Skin of body (tissue), 2 donors: ENCODE data around the gene RBM34. TPM values are rescaled to one million over a fixed set of nuclear protein-coding genes. Genes with fewer than 3 reads are reported as not detected.
A peak's percentile ranks its signal among the peaks of the same experiment; 100 is the strongest.

Source experiments
- DNase-seq: peaks from one replicate; lab custom pipeline; 2025; lab: John Stamatoyannopoulos, UW
- total RNA-seq: library from RNA; depleted of rRNA; stranded (reverse); fragments of >200 nt; gene quantifications from one replicate; pipeline ENCODE4 v1.2.3, GENCODE V29; 2014

Gene RBM34
- total RNA-seq, 1 donor from 2014 or later = 47.2 TPM

- no peak for DNase-seq
Observed at GRCh38 chr1:235156265-235156664, 4.8 kb downstream of the RBM34 start.

GRCh38 chr1:235152235-235152634 is 8.8 kb downstream of the RBM34 start:
- DNase-seq = no peak

GRCh38 chr1:235151033-235151432 is 10.0 kb downstream of the RBM34 start:
- DNase-seq = no peak

- DNase-seq = no peak
Observed at GRCh38 chr1:235149824-235150223, 11.2 kb downstream of the RBM34 start.

GRCh38 chr1:235147269-235147668 is 13.8 kb downstream of the RBM34 start:
- DNase-seq = no peak

- no peak for DNase-seq
Observed at GRCh38 chr1:235145639-235146038, 15.4 kb downstream of the RBM34 start.

- no peak for DNase-seq
Observed at GRCh38 chr1:235142991-235143390, 18.1 kb downstream of the RBM34 start.

- DNase-seq = no peak
Observed at GRCh38 chr1:235139315-235139714, 21.7 kb downstream of the RBM34 start.

- no peak for DNase-seq
Observed at GRCh38 chr1:235138821-235139220, 22.2 kb downstream of the RBM34 start.

GRCh38 chr1:235136111-235136510 is 24.9 kb downstream of the RBM34 start:
- DNase-seq = no peak

- no peak for DNase-seq
Observed at GRCh38 chr1:235134171-235134570, 26.9 kb downstream of the RBM34 start.

- DNase-seq = no peak
Observed at GRCh38 chr1:235133086-235133485, 28.0 kb downstream of the RBM34 start.

GRCh38 chr1:235131961-235132360 is 29.1 kb downstream of the RBM34 start:
- no peak for DNase-seq

GRCh38 chr1:235130766-235131270 is 30.2 kb downstream of the RBM34 start:
- no peak for DNase-seq

- DNase-seq = no peak
Observed at GRCh38 chr1:235129774-235130570, 31.1 kb downstream of the RBM34 start.

GRCh38 chr1:235128456-235129328 is 32.4 kb downstream of the RBM34 start, which contains the start of gene TOMM20:
Gene TOMM20 (minus strand): TSS chr1:235128837. CDS start chr1:235128715, 122 bp downstream.
- DNase-seq = peak; percentile 98

- DNase-seq = peak; percentile 27
Observed at GRCh38 chr1:235127732-235128455, 33.2 kb downstream of the RBM34 start.

- no peak for DNase-seq
Observed at GRCh38 chr1:235127203-235127602, 33.8 kb downstream of the RBM34 start.

- no peak for DNase-seq
Observed at GRCh38 chr1:235124665-235125064, 36.4 kb downstream of the RBM34 start.

- no peak for DNase-seq
Observed at GRCh38 chr1:235124111-235124510, 36.9 kb downstream of the RBM34 start.

- no peak for DNase-seq
Observed at GRCh38 chr1:235122348-235122747, 38.7 kb downstream of the RBM34 start.
